ENCODE data around the gene STH.

- TF ChIP-seq, protein P1, sequence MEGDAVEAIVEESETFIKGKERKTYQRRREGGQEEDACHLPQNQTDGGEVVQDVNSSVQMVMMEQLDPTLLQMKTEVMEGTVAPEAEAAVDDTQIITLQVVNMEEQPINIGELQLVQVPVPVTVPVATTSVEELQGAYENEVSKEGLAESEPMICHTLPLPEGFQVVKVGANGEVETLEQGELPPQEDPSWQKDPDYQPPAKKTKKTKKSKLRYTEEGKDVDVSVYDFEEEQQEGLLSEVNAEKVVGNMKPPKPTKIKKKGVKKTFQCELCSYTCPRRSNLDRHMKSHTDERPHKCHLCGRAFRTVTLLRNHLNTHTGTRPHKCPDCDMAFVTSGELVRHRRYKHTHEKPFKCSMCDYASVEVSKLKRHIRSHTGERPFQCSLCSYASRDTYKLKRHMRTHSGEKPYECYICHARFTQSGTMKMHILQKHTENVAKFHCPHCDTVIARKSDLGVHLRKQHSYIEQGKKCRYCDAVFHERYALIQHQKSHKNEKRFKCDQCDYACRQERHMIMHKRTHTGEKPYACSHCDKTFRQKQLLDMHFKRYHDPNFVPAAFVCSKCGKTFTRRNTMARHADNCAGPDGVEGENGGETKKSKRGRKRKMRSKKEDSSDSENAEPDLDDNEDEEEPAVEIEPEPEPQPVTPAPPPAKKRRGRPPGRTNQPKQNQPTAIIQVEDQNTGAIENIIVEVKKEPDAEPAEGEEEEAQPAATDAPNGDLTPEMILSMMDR (IDR thresholded peaks at IDR 0.05 in 2 of 3, conservative IDR thresholded peaks at IDR 0.05 in 1 of 3; ENCODE audit: insufficient read depth in 2 of 3, low read depth in 1 of 3, low read length in 3 of 3): no peak
- TF ChIP-seq BRCA1 (IDR thresholded peaks at IDR 0.05): no peak
- no peak for TF ChIP-seq BRCA1 (CRISPR knock-in tag; IDR thresholded peaks at IDR 0.05)
- no peak for TF ChIP-seq PRMT5 (CRISPR knock-in tag; IDR thresholded peaks at IDR 0.05)
- TF ChIP-seq ZNF174 (CRISPR knock-in tag; IDR thresholded peaks at IDR 0.05): no peak
- no peak for TF ChIP-seq ZNF778 (CRISPR knock-in tag; IDR thresholded peaks at IDR 0.05)
- no peak for TF ChIP-seq NONO (IDR thresholded peaks at IDR 0.05; ENCODE audit: low read depth in 2 of 2, low read length in 1 of 2)
- no peak for TF ChIP-seq IRF2 (CRISPR knock-in tag; IDR thresholded peaks at IDR 0.05)
- no peak for TF ChIP-seq MLLT1 (IDR thresholded peaks at IDR 0.05)
- TF ChIP-seq POLR2A (conservative IDR thresholded peaks at IDR 0.05): no peak
- TF ChIP-seq CREB1 (IDR thresholded peaks at IDR 0.05): no peak
- no peak for TF ChIP-seq CREB1 (CRISPR knock-in tag; IDR thresholded peaks at IDR 0.05)
Observed at GRCh38 chr17:45963283-45963682, 35.8 kb upstream of the STH start.

Data from K562 (cell line).